Measurements from ENCODE around the gene MVB12B.

MVB12B gene

GRCh38 chr9:126337729-126338372, 11.2 kb downstream of the MVB12B start:
- H3K4me3 ChIP-seq (ENCODE audit: low read length, poor library complexity, severe bottlenecking): no peak overlapping the region
- H3K79me2 ChIP-seq (ENCODE audit: insufficient read depth, low read length): peaks cover 98% of the 10 kb centered on the region

DNA sequence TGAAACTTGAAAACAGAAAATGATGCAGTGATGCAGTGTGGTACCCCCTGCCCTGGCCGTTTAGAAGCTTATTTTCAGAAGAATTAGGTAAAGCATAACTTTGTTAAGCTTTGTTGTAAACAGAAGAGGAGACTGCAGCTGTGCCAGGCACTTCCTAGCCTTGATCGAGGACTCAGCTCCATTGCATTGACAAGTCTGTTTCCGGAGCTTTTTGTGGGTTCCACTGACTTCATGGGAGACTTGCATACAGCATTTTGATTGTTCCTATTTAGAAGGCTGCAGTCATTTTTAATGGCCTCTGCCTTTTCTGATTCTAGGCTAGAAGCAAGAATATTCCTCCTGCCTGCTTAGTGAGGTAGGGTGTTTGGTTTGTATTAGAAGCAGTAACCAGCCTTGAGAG, 12.3 kb downstream of the MVB12B start:
- no peaks in the 10 kb centered on the region for H3K9me2 ChIP-seq (replicated peaks; ENCODE audit: low read depth, low read length)
- peak overlapping the region; percentile 56 for H3K4me3 ChIP-seq (ENCODE audit: low read length, poor library complexity, severe bottlenecking)
- peak overlapping the region; percentile 55 for H3K9ac ChIP-seq (ENCODE audit: low read depth, low read length, poor library complexity, severe bottlenecking)
- H3F3A ChIP-seq (ENCODE audit: low read depth): no peaks in the 10 kb centered on the region
- H3K9me3 ChIP-seq (ENCODE audit: insufficient read depth, low read depth, low read length): no peaks in the 10 kb centered on the region
- peaks cover 93% of the 10 kb centered on the region for H3K79me2 ChIP-seq (ENCODE audit: insufficient read depth, low read length)
- H2AFZ ChIP-seq (ENCODE audit: low read length): no peak overlapping the region
- H3K36me3 ChIP-seq (ENCODE audit: insufficient read depth, low read length): peaks cover 35% of the 10 kb centered on the region; the same call in 1 of the 2 replicates
- peaks cover 17% of the 10 kb centered on the region for H4K20me1 ChIP-seq (ENCODE audit: insufficient read depth, low read length, poor library complexity, severe bottlenecking)
- H3K27me3 ChIP-seq (ENCODE audit: insufficient read depth, low read length, poor library complexity, severe bottlenecking): no peaks in the 10 kb centered on the region
- peak overlapping the region; percentile 75 for H3K4me2 ChIP-seq (ENCODE audit: low read depth, low read length, poor library complexity, severe bottlenecking)
- no peak for TF ChIP-seq EZH2phosphoT487 (IDR thresholded peaks at IDR 0.05; ENCODE audit: borderline replicate concordance)
- TF ChIP-seq, protein P1, sequence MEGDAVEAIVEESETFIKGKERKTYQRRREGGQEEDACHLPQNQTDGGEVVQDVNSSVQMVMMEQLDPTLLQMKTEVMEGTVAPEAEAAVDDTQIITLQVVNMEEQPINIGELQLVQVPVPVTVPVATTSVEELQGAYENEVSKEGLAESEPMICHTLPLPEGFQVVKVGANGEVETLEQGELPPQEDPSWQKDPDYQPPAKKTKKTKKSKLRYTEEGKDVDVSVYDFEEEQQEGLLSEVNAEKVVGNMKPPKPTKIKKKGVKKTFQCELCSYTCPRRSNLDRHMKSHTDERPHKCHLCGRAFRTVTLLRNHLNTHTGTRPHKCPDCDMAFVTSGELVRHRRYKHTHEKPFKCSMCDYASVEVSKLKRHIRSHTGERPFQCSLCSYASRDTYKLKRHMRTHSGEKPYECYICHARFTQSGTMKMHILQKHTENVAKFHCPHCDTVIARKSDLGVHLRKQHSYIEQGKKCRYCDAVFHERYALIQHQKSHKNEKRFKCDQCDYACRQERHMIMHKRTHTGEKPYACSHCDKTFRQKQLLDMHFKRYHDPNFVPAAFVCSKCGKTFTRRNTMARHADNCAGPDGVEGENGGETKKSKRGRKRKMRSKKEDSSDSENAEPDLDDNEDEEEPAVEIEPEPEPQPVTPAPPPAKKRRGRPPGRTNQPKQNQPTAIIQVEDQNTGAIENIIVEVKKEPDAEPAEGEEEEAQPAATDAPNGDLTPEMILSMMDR (conservative IDR thresholded peaks at IDR 0.05; ENCODE audit: low read length): no peak
- peaks cover 47% of the 10 kb centered on the region for H3K4me1 ChIP-seq (ENCODE audit: insufficient read depth, low read length, poor library complexity, severe bottlenecking)

More at GRCh38 chr9:126337729-126338372, 11.2 kb downstream of the MVB12B start:
- no peaks in the 10 kb centered on the region for H3K9me2 ChIP-seq (replicated peaks; ENCODE audit: low read depth, low read length)
- peak overlapping the region; percentile 55 for H3K9ac ChIP-seq (ENCODE audit: low read depth, low read length, poor library complexity, severe bottlenecking)
- H3K27me3 ChIP-seq (ENCODE audit: insufficient read depth, low read length, poor library complexity, severe bottlenecking): no peaks in the 10 kb centered on the region
- H4K20me1 ChIP-seq (ENCODE audit: insufficient read depth, low read length, poor library complexity, severe bottlenecking): peaks cover 20% of the 10 kb centered on the region
- H3K4me2 ChIP-seq (ENCODE audit: low read depth, low read length, poor library complexity, severe bottlenecking): peak overlapping the region; percentile 75
- TF ChIP-seq, protein P1 (conservative IDR thresholded peaks at IDR 0.05; ENCODE audit: low read length): no peak
- no peak for TF ChIP-seq EZH2phosphoT487 (IDR thresholded peaks at IDR 0.05; ENCODE audit: borderline replicate concordance)
- peaks cover 51% of the 10 kb centered on the region for H3K4me1 ChIP-seq (ENCODE audit: insufficient read depth, low read length, poor library complexity, severe bottlenecking)
- no peak overlapping the region for H2AFZ ChIP-seq (ENCODE audit: low read length)
- H3K9me3 ChIP-seq (ENCODE audit: insufficient read depth, low read depth, low read length): no peaks in the 10 kb centered on the region
- H3F3A ChIP-seq (ENCODE audit: low read depth): no peaks in the 10 kb centered on the region
- H3K36me3 ChIP-seq (ENCODE audit: insufficient read depth, low read length): peaks cover 27% of the 10 kb centered on the region; the same call in 1 of the 2 replicates

DNA sequence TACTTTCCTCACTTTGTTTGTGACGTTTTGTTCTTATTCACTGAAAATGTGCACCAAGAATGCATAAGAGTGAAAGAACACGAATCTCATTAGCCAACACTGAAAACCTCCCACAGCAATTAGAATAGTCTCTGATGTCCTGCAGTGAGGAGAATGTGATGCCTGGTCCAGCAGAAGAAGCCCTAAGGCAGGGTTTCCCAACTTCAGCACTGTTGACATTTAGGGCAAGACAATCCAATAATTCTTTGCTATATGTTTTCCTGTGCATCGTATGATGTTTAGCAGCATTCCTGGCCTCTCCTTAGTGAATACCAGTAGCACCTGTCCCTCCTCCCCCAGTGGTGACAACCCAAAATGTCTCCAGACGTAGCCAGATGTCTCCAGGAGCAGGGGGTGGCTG, 14.8 kb downstream of the MVB12B start:
- H3K9me3 ChIP-seq (ENCODE audit: insufficient read depth, low read depth, low read length): no peaks in the 10 kb centered on the region
- no peak overlapping the region for H3K4me3 ChIP-seq (ENCODE audit: low read length, poor library complexity, severe bottlenecking)
- H3K9me2 ChIP-seq (replicated peaks; ENCODE audit: low read depth, low read length): no peaks in the 10 kb centered on the region
- no peak for TF ChIP-seq EZH2phosphoT487 (IDR thresholded peaks at IDR 0.05; ENCODE audit: borderline replicate concordance)
- TF ChIP-seq, protein P1 (conservative IDR thresholded peaks at IDR 0.05; ENCODE audit: low read length): no peak
- H3K36me3 ChIP-seq (ENCODE audit: insufficient read depth, low read length): peaks cover 58% of the 10 kb centered on the region; the same call in 1 of the 2 replicates
- H3K79me2 ChIP-seq (ENCODE audit: insufficient read depth, low read length): peaks cover 91% of the 10 kb centered on the region
- no peaks in the 10 kb centered on the region for H3K27me3 ChIP-seq (ENCODE audit: insufficient read depth, low read length, poor library complexity, severe bottlenecking)
- H3K9ac ChIP-seq (ENCODE audit: low read depth, low read length, poor library complexity, severe bottlenecking): no peak overlapping the region
- H3F3A ChIP-seq (ENCODE audit: low read depth): no peaks in the 10 kb centered on the region
- H3K4me1 ChIP-seq (ENCODE audit: insufficient read depth, low read length, poor library complexity, severe bottlenecking): peaks cover 32% of the 10 kb centered on the region
- H4K20me1 ChIP-seq (ENCODE audit: insufficient read depth, low read length, poor library complexity, severe bottlenecking): peaks cover 9% of the 10 kb centered on the region
- H3K4me2 ChIP-seq (ENCODE audit: low read depth, low read length, poor library complexity, severe bottlenecking): no peak overlapping the region
- no peak overlapping the region for H2AFZ ChIP-seq (ENCODE audit: low read length)

Measured in Loucy (cell line).